Activated CD4-positive, CD25-positive, alpha-beta regulatory T cell treated with anti-CD3 and anti-CD28 coated beads, Interleukin-2, amount 50 U/mL, for 16 hours (primary cell): ENCODE measurements around the gene FUT7.

Experiments
- DNase-seq: peaks from one replicate; pipeline ENCODE4 v3.0.0-alpha.2; 2020; ENCODE audit warnings: low read depth, low spot score

The FUT7 gene

DNA sequence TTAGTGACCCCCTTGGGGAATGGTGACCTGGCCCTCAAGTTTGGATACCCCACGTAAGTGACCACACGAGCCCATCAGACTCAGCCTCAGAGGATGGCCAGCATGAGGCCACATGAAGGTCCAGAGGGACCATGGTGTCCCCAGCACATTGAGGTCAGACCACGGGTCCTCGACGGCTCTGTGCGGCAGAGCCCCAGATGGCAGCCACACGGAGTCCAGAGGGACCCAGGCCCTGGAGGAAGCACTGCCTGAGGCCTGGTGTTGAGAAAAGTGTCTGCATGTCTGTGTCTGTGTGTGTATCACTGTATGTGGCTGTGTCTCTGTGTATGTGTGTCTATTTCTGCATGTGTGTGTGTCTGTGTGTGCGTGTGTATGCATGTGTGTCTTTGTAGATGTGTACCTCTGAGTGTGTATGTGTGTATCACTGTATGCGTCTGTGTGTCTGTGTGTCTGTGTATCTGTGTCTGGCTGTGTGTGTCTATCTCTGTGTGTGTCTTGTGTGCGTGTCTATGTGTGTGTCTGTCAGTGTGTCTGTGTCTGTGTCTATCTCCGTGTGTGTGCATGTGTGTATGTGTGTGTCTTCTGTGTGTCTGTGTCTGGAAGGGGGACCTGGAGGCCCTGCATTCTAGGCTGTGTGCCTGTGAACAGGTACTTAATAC lies 48.1 kb downstream of the FUT7 start:
- DNase-seq, result no peak

DNA sequence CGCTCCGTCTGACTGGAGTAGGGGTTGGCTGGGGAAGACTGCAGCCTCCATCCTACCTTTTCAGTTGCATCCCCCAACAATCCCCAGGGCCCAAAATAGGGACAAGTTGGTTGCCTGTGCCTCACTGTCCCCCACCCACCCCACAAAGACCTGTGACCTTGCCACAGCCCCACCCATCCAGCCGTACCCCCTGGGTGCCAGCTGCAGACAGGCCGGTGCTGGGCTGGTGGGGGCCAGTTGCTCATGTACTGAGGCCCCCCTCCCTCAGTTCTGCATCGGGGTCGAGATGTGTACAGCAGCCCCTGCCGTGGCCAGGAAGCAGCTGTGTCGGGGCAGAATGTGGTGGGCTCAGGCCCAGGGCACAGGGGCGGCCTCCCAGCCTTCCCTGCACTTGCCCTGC lies 48.7 kb downstream of the FUT7 start:
- no peak for DNase-seq

DNA sequence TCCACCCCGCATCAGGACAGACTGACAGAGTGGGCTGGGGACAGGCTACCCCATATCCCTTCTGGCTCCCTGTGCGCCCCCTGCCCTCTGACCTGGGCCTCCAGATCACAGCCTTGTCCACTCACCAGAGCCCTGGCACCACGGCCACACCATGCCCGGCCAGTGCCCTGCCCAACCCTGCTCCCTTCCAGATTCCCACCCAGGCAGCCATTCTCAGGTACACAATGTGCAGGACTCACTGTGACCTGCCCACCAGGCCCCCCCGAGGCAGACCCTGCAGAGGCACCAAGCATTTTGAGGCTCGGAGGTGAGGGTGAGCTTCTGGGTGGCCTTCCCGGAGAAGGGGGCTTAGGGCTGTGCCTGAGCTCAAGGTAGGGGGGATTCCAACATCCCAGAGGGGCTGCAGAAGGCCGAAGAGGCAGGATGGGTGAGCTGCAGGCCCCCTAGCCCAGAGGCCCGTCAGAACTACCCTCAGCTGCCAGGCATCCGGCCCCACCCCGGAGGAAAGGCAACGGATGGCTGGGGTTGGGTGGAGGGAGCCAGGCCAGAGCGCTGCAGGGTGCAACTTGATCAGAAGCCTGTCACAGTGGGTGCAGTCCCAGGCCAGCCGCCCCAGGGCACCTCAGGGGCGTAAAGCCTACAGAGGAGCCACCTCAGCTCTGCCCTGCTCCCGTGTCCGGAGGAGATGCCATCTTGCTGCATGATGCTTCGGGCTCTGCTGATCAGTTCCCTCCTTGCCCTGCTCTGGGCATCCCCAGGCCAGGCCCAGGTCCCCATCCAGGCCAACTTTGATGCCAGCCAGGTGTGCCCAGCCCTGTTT lies 49.4 kb downstream of the FUT7 start, which contains the start of gene LCNL1:
LCNL1 (plus strand) TSS at position 762 of the 820 bp plus-strand sequence. CDS start 594 bp downstream, outside the sequence.
- no peak for DNase-seq

DNA sequence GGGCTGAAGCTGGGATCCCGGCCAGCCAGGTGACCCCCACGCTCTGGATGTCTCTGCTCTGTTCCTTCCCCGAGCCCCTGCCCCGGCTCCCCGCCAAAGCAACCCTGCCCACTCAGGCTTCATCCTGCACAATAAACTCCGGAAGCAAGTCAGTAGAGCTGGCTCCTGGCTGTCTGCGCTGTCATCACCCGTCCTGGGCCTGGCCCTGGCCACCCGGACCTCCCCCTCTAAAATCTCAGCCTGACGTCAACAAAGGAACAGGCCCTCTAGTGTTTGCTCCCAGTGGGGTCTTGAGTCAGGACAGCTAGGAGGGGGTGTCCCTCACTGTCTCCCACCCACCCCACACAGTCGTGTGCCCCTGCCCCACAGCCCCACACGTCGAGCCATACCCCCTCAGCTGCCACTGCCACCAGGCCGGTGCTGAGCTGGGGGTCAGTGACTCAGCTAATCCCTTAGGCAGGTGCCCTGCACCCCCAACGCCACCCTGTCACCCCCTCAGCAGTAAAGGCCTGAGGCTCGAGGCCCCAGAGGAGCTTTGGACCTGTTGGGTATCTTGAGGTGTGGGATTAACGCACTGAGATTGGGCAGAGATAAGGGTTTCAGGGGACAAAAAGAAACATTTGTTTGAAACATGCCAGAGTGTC lies 50.2 kb downstream of the FUT7 start:
- DNase-seq, result no peak

DNA sequence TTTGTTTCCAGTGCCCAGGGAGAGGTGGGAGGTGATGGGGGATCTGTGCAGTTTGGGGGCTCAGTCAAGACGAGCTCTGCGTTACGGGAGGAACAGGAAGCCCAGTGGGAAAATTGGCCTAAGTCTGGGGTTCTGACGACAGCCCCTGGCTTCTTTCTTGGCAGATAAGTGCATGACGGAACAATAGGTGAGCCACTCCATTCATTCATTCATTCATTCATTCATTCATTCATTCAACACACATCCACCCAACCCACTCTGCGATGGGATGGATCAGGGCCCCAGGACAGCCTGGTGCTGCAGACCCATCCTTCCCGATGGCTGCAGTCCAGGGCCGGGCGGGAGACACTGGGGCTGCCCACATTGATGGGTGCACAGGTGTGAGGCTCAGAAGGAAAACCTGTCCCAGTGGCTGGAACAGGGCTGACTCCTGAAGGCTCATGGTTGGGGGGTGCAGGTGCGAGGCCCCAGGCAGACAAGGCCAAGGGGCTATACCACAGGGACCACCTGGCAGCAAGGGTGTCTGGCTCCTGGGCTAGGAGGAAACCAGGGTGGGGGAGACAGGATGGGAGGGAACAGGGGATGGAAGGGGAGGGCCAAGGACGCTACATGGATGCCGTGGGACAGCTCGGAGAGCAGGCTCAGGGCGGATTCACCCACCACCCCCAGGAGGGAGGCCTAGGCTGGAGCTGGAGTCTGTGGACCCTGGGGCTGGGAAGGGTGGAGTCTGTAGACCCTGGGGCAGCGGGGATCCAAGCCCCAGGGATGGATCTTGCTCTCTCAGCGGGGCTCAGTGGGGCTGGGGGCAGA lies 51.0 kb downstream of the FUT7 start:
- no peak for DNase-seq
